Heart left ventricle (tissue), 16 donors: ENCODE results near the gene LPCAT1. TPM values are rescaled to one million over a fixed set of nuclear protein-coding genes. Genes with fewer than 3 reads are reported as not detected.

Source experiments
- ATAC-seq, 4 donors: fragments of 200-7000 bp; cut with Tn5 transposase; one replicate each; pipeline ENCODE4 v1.9.1; 2020 to 2022; ENCODE audit warnings: moderate library complexity in 4 of 4, mild to moderate bottlenecking in 3 of 4, moderate number of reproducible peaks in 1 of 4
- DNase-seq, 5 donors: peaks; one replicate each; pipeline ENCODE4 v3.0.0-alpha.2; 2020
- H3K27ac ChIP-seq, 12 donors: fragments of 200-600 bp; sonication (generic) in 4 of 12; one replicate each; pipeline versions ENCODE4 v1.5.0 to v1.8.0; 2016 to 2022; ENCODE audit warnings: mild to moderate bottlenecking in 2 of 12
- H3K27me3 ChIP-seq, 9 donors: fragments of 200-600 bp; sonication (generic) in 2 of 9; one replicate each; pipeline versions ENCODE4 v1.5.1 to v1.8.0; 2016 to 2022; ENCODE audit warnings: mild to moderate bottlenecking in 3 of 9
- H3K36me3 ChIP-seq, 9 donors: fragments of 200-600 bp; sonication (generic) in 2 of 9; one replicate each; pipeline versions ENCODE4 v1.5.0 to v1.8.0; 2018 to 2022; ENCODE audit warnings: mild to moderate bottlenecking in 2 of 9
- H3K4me1 ChIP-seq, 12 donors: fragments of 200-600 bp; sonication (generic) in 4 of 12; one replicate each; pipeline versions ENCODE4 v1.5.0 to v1.8.0; 2016 to 2022; ENCODE audit warnings: mild to moderate bottlenecking in 3 of 12
- H3K4me3 ChIP-seq, 12 donors: fragments of 200-600 bp; sonication (generic) in 4 of 12; one replicate each; pipeline versions ENCODE4 v1.5.0 to v1.8.0; 2017 to 2022; ENCODE audit warnings: mild to moderate bottlenecking in 9 of 12, moderate library complexity in 4 of 12
- H3K9me3 ChIP-seq, 12 donors: fragments of 200-600 bp; sonication (generic) in 4 of 12; one replicate each; pipeline versions ENCODE4 v1.5.0 to v1.8.0; 2016 to 2022; ENCODE audit warnings: mild to moderate bottlenecking in 1 of 12
- CTCF ChIP-seq, 12 donors: fragments of 200-600 bp; sonication (generic) in 4 of 12; IDR thresholded peaks; one replicate each; pipeline versions ENCODE4 v1.5.0 to v1.8.0; 2018 to 2022; ENCODE audit warnings: antibody characterized with exemption in 12 of 12, mild to moderate bottlenecking in 5 of 12
- POLR2A ChIP-seq, 2 donors: fragments of 450-650 bp; IDR thresholded peaks; one replicate each; pipeline ENCODE4 v1.6.1; 2017; ENCODE audit warnings: antibody characterized with exemption in 2 of 2, mild to moderate bottlenecking in 2 of 2, moderate library complexity in 2 of 2
- WGBS, 4 donors: extraction: QIAGEN DNeasy Blood & Tissue Kit in 2 of 4; methylation state at CpG; one replicate each; pipeline versions ENCODE4 v1.1.5 to v1.1.7; 2013 to 2018; 5-methylcytosine and 5-hydroxymethylcytosine counted together
- intact Hi-C, 10 donors: fragments of 100-400 bp; cut with DNase I; formaldehyde crosslinking; loops; one replicate each; pipeline versions ENCODE4 v1.11.1 to v1.14.2; 2022
- polyA plus RNA-seq, 2 donors: library from polyadenylated mRNA; stranded (reverse); fragments of 200-250 nt; gene quantifications; one replicate each; pipeline ENCODE4 v1.2.3, GENCODE V29; 2013
- total RNA-seq, 9 donors: library from RNA; depleted of rRNA in 2 of 9; stranded (reverse); fragments of >200 nt in 2 of 9; fragmentation: NEBNext Ultra II Directional in 3 of 9; extraction: Animal tissue kit (Norgen Biotek cat#: 25700) in 3 of 9; gene quantifications; one replicate each; pipeline versions ENCODE4 v1.1.0 to v1.2.4, GENCODE V29; 2016 to 2023
- donor health status: ischemic (EF 13 %, LVEDD 7.1; RV severe dilation, severe dysfunction).
- donor health status: healthy with polysubstance abuse.
- donor health status: DM: no; HTN: yes; CAD: no.
- donor health status: DM: no; HTN: no; CAD: no.
- donor health status: ischemic (EF 25% LVEDD 6.9; RV normal size, moderate dysfunction).
- donor health status: ischemic (EF 25% LVEDD 5.7; RV mildly dilated, moderate dysfunction).
- donor health status: healthy.
- donor health status: DM: yes; HTN: yes; CAD: no.
- donor health status: ischemic (EF 35%, LVEDD 5.7; RV mildly dilated, moderate dysfunction).
- donor health status: nonischemic (EF 11% LVEDD 7.7; RV severe dilation, severe dysfunction).
- donor health status: DM: yes; HTN: yes; CAD: no.
- donor health status: PGD.
- donor health status: ischemic (EF 29% LVEDD 5.4; RV normal size, mild dysfunction).
- donor health status: nonischemic (EF 23%, LVEDD 6.1; RV moderate dilation, normal function).

Gene LPCAT1
- total and polyA plus RNA-seq, 11 donors: 8.2 to 30.6 (median 9.9) TPM

- no peak for ATAC-seq
- Histone ChIP-seq H3K36me3 (peaks cover 0 to 59% (median 39%) of the 10 kb centered on the region in 9 donors), H3K4me3 (no peak overlapping the region), H3K4me1 (peaks cover 0 to 46% (median 0%) of the 10 kb centered on the region in 12 donors), H3K27me3 (no peaks in the 10 kb centered on the region), H3K27ac (peak overlapping the region in 2 of 12 donors; percentile 25 to 84), H3K9me3 (no peaks in the 10 kb centered on the region)
- intact Hi-C loops: loop anchor here in 2 of 10 donors (10.0 kb wide), 1 partner anchor 166 kb away; no protein-coding TSS in a partner anchor
- WGBS, 4 donors: 92 to 95% (median 94%) methylated on average over 13 of the region's 13 CpGs
- DNase-seq: peak in 2 of 5 donors; percentile 7 to 52
- no peak for TF ChIP-seq CTCF (IDR thresholded peaks at IDR 0.05)
Observed at GRCh38 chr5:1478271-1479035, 45.3 kb downstream of the LPCAT1 start.

GRCh38 chr5:1477341-1477740, 46.4 kb downstream of the LPCAT1 start:
- Histone ChIP-seq H3K27ac (peak overlapping the region in 2 of 12 donors; percentile 50 to 84), H3K9me3 (no peaks in the 10 kb centered on the region), H3K4me3 (no peak overlapping the region), H3K4me1 (peaks cover 0 to 46% (median 0%) of the 10 kb centered on the region in 12 donors), H3K36me3 (peaks cover 0 to 62% (median 42%) of the 10 kb centered on the region in 9 donors), H3K27me3 (no peaks in the 10 kb centered on the region)
- WGBS, 4 donors: 86 to 93% (median 90%) methylated on average over 16 of the region's 16 CpGs
- DNase-seq (peak; percentile 59 to 81 (median 73)), ATAC-seq (peak; percentile 39 to 75 (median 65))
- intact Hi-C loops: loop anchor here in 2 of 10 donors (10.0 kb wide), 1 partner anchor 167 kb away; no protein-coding TSS in a partner anchor
- TF ChIP-seq POLR2A (IDR thresholded peaks at IDR 0.05): no peak
- no peak for TF ChIP-seq CTCF (IDR thresholded peaks at IDR 0.05)

- peak overlapping the region in 3 of 12 donors; percentile 42 to 84 (median 50) for H3K27ac ChIP-seq
- intact Hi-C loops: loop anchor here in 2 of 10 donors (10.0 kb wide), 1 partner anchor 168 kb away; no protein-coding TSS in a partner anchor
- WGBS, 4 donors: 94% methylated on average over 11 of the region's 11 CpGs
Observed at GRCh38 chr5:1476967-1477310, 46.8 kb downstream of the LPCAT1 start.

More at GRCh38 chr5:1476967-1477310, 46.8 kb downstream of the LPCAT1 start:
- ATAC-seq (no peak), DNase-seq (peak in 1 of 5 donors; percentile 52)
- peaks cover 0 to 64% (median 43%) of the 10 kb centered on the region in 9 donors for H3K36me3 ChIP-seq
- no peak for TF ChIP-seq CTCF (IDR thresholded peaks at IDR 0.05)
- no peak for TF ChIP-seq POLR2A (IDR thresholded peaks at IDR 0.05)
- no peaks in the 10 kb centered on the region for H3K9me3 ChIP-seq
- H3K27me3 ChIP-seq: no peaks in the 10 kb centered on the region
- peaks cover 0 to 45% (median 0%) of the 10 kb centered on the region in 12 donors for H3K4me1 ChIP-seq
- H3K4me3 ChIP-seq: no peak overlapping the region
